Activated CD4-positive, alpha-beta memory T cell treated with anti-CD3 and anti-CD28 coated beads, Interleukin-2, amount 10 ng/mL, durations not matched to agents 7 days and 5 days (primary cell): ENCODE measurements around the gene ZNF883. TPM values are rescaled to one million over a fixed set of nuclear protein-coding genes. Genes with fewer than 3 reads are reported as not detected.

Experiments used
- CTCF ChIA-PET: fragments of 350-600 bp; sonication (Branson Sonifier 250); formaldehyde crosslinking; loops from one replicate; lab custom pipeline; 2021; ENCODE audit warnings: antibody characterized with exemption, inconsistent platforms; lab: Charles Lee
- POLR2A ChIA-PET: fragments of 350-600 bp; sonication (Branson Sonifier 250); formaldehyde crosslinking; loops from one replicate; lab custom pipeline; 2021; ENCODE audit warnings: antibody characterized with exemption; lab: Charles Lee
- DNase-seq: peaks from one replicate; pipeline ENCODE4 v3.0.0-alpha.2; 2020
- H3K27ac Mint-ChIP-seq: one replicate; pipeline ENCODE4 v1.8.0; 2021; ENCODE audit warnings: mild to moderate bottlenecking, mixed read lengths
- H3K27me3 Mint-ChIP-seq: one replicate; pipeline ENCODE4 v1.8.0; 2021; ENCODE audit warnings: mixed read lengths
- H3K36me3 Mint-ChIP-seq: one replicate; pipeline ENCODE4 v1.8.0; 2021; ENCODE audit warnings: low read depth, mixed read lengths
- H3K4me1 Mint-ChIP-seq: one replicate; pipeline ENCODE4 v1.8.0; 2021; ENCODE audit warnings: mixed read lengths
- H3K4me3 Mint-ChIP-seq: one replicate; pipeline ENCODE4 v1.8.0; 2021; ENCODE audit warnings: mild to moderate bottlenecking, mixed read lengths
- H3K9me3 Mint-ChIP-seq: one replicate; pipeline ENCODE4 v1.8.0; 2021; ENCODE audit warnings: mixed read lengths
- total RNA-seq, 2 experiments: library from RNA; stranded (reverse); gene quantifications; one replicate each; pipeline ENCODE4 v1.2.3, GENCODE V29; 2021

Gene ZNF883
- total RNA-seq, 2 experiments from 2014 or later: 0.30 TPM; not detected in 1

DNA sequence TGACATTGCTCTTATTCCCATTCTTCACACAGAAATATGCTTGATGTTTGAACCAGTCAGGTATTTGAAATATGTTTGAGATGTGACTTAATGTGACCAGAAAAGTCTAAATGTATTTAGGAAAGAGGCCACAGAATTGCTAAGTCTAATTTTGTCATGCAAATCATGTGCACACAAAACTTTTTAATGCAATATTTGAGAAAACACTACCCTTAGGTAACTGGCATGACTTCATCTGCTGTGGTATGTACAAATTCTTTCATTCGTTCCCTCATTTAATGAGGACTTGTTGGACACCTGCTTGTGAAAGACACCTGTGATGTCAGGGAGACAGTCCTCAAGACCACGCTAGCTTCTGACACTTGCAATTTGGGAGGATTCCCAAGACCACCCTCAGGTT lies 100.3 kb downstream of the ZNF883 start:
- Mint-ChIP-seq H3K36me3 (no peaks in the 10 kb centered on the region), H3K4me3 (no peak overlapping the region), H3K9me3 (no peaks in the 10 kb centered on the region), H3K27ac (no peak overlapping the region), H3K4me1 (no peaks in the 10 kb centered on the region), H3K27me3 (peaks cover 8% of the 10 kb centered on the region)
- DNase-seq: no peak
- ChIA-PET CTCF (interaction anchor here (0.6 kb wide), 1 partner anchor 1477 kb away, joined by 3 read pairs; no protein-coding TSS in a partner anchor), POLR2A (no interaction called here)

Other genes with a start within 250 kb of the ZNF883 start
- not detected for gene SLC46A2, start 121.3 kb downstream of the ZNF883 start, total RNA-seq
- under 1 TPM; 0.78 to 0.81 TPM for gene ZFP37, start 44.5 kb upstream of the ZNF883 start, total RNA-seq
- 1 to 10 TPM; 3.6 TPM for gene SLC31A2, start 138.8 kb upstream of the ZNF883 start, total RNA-seq
- 10 to 100 TPM; 34.9 to 38.2 TPM for gene FKBP15, start 209.1 kb upstream of the ZNF883 start, total RNA-seq
- 10 to 100 TPM in 1 of 2 experiments, 1 to 10 TPM in 1; 9.2 to 10.0 TPM for gene SLC31A1, start 209.4 kb upstream of the ZNF883 start, total RNA-seq